ENCODE results near the gene KRTAP1-4.
"Not testable (repeated sequence)": the region's sequence is repeated elsewhere in the genome, so short reads cannot be mapped to it uniquely, and the experiment has no call there.

KRTAP1-4 gene

GRCh38 chr17:41003926-41004325, 26.1 kb downstream of the KRTAP1-4 start:
- no peak for DNase-seq (ENCODE audit: low spot score)

- DNase-seq (ENCODE audit: low spot score) = no peak
Observed at GRCh38 chr17:41002814-41003213, 27.2 kb downstream of the KRTAP1-4 start.

GRCh38 chr17:41001795-41002194, 28.2 kb downstream of the KRTAP1-4 start:
- no peak for DNase-seq (ENCODE audit: low spot score)

- not testable (repeated sequence) for DNase-seq (ENCODE audit: low spot score)
Observed at GRCh38 chr17:40999563-40999962, 30.4 kb downstream of the KRTAP1-4 start, which contains the start of gene KRTAP3-2. Gene KRTAP3-2 (minus strand): TSS chr17:40999906. CDS start chr17:40999853, 53 bp downstream.

GRCh38 chr17:40997361-40997760, 32.6 kb downstream of the KRTAP1-4 start:
- no peak for DNase-seq (ENCODE audit: low spot score)

GRCh38 chr17:40996829-40997228, 33.2 kb downstream of the KRTAP1-4 start:
- DNase-seq (ENCODE audit: low spot score) = no peak

- DNase-seq (ENCODE audit: low spot score) = no peak
Observed at GRCh38 chr17:40995116-40995515, 34.9 kb downstream of the KRTAP1-4 start.

- DNase-seq (ENCODE audit: low spot score) = no peak
Observed at GRCh38 chr17:40993839-40994238, 36.2 kb downstream of the KRTAP1-4 start, which contains the start of gene KRTAP3-3. Gene KRTAP3-3 (minus strand): TSS chr17:40994164. CDS start chr17:40994097, 67 bp downstream.

GRCh38 chr17:40993084-40993483, 36.9 kb downstream of the KRTAP1-4 start:
- DNase-seq (ENCODE audit: low spot score) = no peak

- DNase-seq (ENCODE audit: low spot score) = no peak
Observed at GRCh38 chr17:40992666-40993065, 37.3 kb downstream of the KRTAP1-4 start.

GRCh38 chr17:40986920-40987319, 43.1 kb downstream of the KRTAP1-4 start:
- no peak for DNase-seq (ENCODE audit: low spot score)

GRCh38 chr17:40984226-40984625, 45.8 kb downstream of the KRTAP1-4 start, which contains the start of gene KRT40:
Gene KRT40 (minus strand): TSS chr17:40984326. CDS start chr17:40984273, 53 bp downstream.
- no peak for DNase-seq (ENCODE audit: low spot score)

- no peak for DNase-seq (ENCODE audit: low spot score)
Observed at GRCh38 chr17:40981115-40981514, 48.9 kb downstream of the KRTAP1-4 start.

GRCh38 chr17:40980596-40980995, 49.4 kb downstream of the KRTAP1-4 start:
- no peak for DNase-seq (ENCODE audit: low spot score)

GRCh38 chr17:40980117-40980516, 49.9 kb downstream of the KRTAP1-4 start:
- no peak for DNase-seq (ENCODE audit: low spot score)
